Right renal cortex interstitium (tissue), 3 donors: ENCODE data around the gene BSND. TPM values are rescaled to one million over a fixed set of nuclear protein-coding genes. Genes with fewer than 3 reads are reported as not detected.

Experiments used
- DNase-seq, 3 donors: peaks; one replicate each; pipeline ENCODE4 v3.0.0-alpha.2; 2013; ENCODE audit warnings: low read depth in 3 of 3, low spot score in 2 of 3
- polyA plus RNA-seq, 3 donors: library from polyadenylated mRNA; unstranded; fragments of 120-200 nt; gene quantifications; one replicate each; pipeline ENCODE4 v1.2.1, GENCODE V29; 2013; ENCODE audit not compliant: insufficient read length in 3 of 3

The BSND gene
- polyA plus RNA-seq, 3 donors: 4.6 to 5.9 (median 5.5) TPM

DNA sequence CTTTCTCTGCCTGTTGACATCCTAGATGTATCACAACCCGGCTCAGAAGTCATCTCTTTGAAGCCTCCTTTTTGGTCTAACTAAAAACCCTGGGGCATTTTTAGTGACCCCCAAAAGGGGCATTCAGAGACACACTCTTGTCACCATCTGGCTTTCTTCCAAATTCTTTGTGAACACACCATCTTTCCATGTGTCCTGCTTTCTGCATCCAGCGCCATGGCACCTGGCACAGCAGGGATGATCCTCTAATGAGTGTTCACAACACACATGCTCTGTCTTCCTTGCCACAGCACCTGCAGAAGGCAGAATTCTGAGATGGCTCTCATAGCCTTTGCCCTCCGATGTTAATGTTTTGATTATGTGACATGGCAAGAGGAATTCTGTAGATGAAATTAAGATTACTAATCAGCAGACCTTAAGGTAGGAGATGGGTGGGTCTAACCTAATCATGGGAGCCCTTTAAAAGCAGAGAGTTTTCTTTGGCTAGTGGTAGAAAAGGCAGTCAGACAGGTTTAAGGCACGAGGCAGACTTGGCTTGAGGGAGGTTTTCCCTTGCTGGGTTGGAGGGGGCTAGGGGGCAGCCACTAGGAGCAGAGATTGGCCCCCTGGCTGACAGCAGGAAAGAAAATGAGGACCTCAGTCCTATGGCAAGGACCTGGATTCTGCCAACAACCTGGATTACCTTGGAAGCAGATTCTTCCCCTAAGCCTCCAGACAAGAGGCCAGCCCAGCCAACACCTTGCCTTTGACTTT is 23.2 kb upstream of the BSND start:
- no peak for DNase-seq

DNA sequence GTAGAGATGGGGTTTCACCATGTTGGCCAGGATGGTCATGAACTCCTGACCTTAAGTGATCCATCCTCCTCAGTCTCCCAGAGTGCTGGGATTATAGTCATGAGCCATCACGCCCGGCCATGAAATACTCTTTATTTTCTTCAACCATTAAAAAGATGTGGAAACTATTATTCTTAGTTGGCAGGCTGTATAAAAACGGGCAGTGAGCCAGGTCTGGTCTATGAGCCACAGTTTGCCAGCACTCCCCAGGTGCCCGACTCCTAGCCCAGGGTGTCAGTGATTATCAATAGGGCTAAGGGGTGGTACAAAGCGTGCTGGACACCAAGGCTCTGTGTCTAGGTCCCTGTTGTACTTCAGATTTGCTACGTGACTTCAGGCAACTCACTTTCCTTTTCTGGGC is 22.0 kb upstream of the BSND start:
- DNase-seq: no peak

DNA sequence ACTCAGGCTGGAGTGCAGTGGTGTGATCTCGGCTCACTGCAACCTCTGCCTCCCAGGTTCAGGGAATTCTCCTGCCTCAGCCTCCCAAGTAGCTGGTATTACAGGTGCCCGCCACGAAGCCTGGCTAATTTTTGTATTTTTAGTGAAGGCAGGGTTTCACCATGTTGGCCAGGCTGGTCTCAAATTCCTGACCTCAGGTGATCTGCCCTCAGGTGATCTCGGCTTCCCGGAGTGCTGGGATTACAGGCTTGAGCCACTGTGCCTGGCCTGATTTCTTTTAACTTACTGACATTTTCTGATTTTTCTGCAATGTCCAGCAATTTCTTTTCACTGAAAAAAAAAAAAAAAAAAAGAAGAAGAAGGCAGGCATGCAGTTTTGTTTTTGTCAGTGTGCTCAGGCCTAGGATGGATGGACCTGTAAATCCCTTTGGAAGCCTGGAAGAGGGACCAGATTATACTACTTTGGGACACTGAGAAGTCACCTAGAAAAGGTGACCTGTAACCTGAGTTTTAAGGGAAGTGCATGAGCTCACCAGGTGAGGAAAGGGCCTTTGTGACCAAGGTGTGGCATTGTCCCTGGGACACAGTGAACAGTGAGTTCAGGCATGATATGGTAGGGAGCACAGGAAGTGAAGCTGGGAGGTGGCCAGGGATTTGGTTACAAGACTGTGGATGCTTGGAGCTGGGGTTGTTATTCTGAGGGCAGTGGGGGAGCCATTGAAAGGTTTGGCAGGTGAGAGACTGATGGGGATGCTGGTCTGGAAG is 21.0 kb upstream of the BSND start:
- no peak for DNase-seq

DNA sequence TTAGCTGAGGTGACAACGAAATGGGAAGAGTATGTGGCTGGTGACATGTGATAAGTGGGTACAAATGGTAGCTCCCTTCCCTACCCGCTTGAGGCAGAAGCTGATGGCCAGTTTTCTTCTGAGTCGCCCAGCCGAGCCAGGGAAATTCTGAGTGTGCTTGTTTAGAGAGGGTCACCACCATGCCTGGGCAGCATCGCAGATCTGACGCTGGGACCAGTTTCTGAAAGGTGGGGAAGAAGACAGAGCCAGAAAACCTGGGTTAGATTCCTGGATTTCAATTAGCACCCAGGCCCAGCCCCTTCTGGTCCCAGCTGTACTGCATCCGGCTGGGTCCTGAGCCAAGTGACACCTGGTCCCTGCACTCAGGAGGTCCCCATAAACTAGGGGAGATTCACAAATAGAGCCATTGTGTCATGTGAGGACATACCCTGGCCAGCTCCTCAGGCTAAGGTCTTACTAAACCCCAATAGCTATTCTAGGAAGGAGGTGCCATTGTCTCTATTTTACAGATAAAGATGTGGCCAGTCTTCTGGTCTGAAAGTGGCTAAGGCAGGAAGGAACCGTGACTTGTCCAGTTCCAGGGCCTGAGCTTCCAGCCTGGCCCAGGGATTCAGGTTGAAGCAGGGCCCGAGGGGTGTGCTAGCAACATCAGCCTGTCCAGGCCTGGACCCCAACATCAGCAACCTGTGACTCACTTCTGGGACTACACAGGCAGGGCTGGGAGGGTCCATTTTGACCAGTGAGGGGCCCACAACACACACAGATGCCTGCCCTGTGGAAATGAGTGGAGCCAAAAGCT is 20.0 kb upstream of the BSND start:
- no peak for DNase-seq

- DNase-seq: no peak
Observed at GRCh38 chr1:54979327-54979891, 19.3 kb upstream of the BSND start.

GRCh38 chr1:54980046-54980527 is 18.6 kb upstream of the BSND start:
- DNase-seq: no peak

DNA sequence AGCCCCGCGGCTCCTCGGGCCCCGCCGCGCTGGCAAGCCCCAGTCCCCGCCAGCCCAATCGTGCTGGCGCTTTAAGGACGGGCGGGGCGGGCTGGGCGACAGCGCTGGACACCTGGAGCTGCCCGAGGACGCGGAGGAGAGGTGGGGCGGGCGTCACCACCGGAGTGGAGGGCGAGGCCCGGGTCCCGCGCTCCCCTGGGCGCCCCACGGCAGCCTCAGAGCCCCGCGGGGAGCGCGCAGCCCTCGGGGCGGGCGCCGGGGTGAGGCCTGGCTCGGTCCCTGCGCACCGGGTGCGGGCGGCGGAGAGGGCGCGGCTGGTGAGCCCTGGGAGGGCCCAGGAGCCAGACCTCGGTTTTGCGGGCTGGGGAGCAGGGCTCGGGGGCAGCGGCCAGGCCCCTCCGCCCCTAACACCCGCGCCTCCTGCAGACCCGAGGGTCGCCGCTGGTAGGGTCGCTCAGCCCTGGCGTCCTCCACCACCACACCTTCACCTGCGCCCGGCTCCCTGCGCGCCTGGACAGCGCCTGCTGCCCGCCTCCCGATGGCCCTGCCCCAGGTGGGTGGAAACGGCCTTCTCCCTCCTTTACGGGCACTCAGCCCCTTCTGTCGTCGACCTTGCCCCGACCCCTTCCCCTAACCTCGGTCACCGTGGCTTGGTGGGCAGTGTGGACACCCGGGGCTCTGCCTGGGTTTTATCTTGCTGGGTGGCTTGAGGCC is 18.0 kb upstream of the BSND start, which contains the start of gene TMEM61:
Gene TMEM61, plus strand, starts transcription at position 101 of the 714 bp plus-strand sequence. Its CDS starts 438 bp downstream, at position 539.
- no peak for DNase-seq

DNA sequence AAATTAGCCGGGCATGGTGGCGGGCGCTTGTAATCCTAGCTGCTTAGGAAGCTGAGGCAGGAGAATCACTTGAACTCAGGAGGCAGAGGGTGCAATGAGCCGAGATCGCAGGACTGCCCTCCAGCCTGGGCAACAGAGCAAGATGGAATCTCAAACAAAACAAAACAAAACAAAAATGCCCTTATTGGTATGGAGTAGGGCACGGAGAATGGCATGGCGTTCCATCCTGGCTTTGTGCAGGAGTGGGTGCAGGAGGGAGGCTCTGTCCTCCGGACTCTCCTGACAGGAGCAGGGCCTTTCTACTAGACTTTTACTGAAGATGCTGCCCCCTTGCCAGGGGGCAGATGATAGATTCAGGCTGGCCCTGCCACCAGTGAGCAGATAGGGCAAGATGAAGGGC is 17.3 kb upstream of the BSND start:
- DNase-seq: no peak

DNA sequence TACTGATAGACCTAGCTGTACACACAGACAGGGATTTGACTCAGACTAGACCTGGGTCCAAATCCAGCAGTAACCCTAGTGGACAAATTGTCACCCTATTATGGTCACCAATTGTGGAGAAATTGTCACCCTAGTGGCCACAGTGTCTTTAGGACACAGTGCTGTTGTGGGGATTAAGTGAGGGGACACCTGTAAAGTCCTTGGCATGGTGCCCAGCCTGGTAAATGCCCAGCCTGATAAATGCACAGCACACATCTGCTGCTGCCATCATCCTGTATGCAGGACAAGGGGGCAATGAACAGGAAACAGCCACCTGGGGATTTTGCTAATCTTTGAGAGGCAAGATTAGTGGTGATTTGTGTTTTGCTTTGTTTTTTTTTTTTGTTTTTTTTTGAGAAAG is 16.0 kb upstream of the BSND start:
- DNase-seq: no peak

- DNase-seq: no peak
Observed at GRCh38 chr1:54984131-54984842, 14.4 kb upstream of the BSND start.

GRCh38 chr1:54985556-54985955 is 13.2 kb upstream of the BSND start:
- DNase-seq: no peak

GRCh38 chr1:54986025-54986424 is 12.7 kb upstream of the BSND start:
- no peak for DNase-seq

GRCh38 chr1:54986533-54986932 is 12.2 kb upstream of the BSND start:
- DNase-seq: no peak

- DNase-seq: no peak
Observed at GRCh38 chr1:54987427-54987826, 11.3 kb upstream of the BSND start.

- no peak for DNase-seq
Observed at GRCh38 chr1:54987919-54988705, 10.6 kb upstream of the BSND start.

GRCh38 chr1:54988975-54989374 is 9.8 kb upstream of the BSND start:
- no peak for DNase-seq

DNA sequence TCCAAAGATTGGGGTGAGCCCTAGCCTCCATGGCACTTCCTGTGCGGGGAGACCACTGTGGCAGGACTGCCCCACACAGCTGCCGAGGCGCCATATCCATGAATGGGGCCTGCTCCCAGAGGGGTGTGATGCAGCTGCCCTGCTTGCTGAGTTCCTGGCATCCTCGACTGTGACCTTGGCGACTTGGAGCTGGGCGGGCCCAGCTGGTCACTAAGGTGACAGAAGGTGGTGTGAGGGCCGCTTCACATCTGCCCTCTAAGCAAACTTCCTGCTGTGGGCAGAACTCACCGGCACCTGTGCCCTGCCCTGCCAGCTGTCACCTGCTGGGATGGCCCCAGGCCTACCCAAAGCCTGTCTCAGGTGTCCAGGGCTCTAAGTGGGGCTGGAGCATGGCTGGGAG is 9.3 kb upstream of the BSND start:
- no peak for DNase-seq

DNA sequence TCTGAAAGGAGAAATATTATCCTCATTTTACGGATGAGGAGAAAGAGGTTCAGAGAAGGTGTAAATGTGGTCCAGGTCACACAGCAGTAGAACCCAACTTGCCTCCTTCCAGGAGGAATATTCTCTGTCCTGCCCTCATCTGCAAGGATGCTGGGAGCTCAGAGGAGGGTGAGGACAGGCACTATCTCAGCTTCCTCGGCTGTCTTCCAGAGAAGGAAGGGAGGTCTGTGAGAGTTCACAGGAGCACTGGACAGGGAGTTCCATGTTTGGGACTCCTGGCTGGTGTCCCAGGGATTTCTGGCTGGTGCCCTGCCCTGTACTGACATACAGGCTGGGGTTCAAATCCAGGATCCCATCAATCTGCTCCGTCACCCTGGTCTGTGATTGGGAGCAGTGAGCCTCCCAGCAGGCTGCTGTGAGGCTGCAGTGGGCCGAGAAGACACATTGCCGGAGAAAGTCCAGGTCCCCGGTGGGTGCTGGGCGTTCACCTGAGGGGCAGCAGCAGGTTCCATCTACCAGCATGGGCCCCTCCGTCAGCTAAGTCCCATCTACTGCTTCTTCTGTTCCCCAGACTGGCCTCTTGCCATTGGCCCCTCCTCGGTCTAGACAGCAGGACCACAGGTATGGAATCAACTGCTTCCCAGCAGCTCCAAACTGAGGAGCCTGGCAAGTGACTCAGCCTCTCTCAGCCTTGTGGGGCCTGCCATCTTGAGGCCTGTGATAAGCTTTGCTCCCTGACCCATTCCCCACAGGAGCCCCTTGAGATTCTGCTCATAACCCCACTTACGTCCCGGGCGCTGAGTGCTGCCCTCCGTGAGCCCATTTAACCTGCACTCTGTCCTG is 8.5 kb upstream of the BSND start:
- DNase-seq: no peak
